T-cell (primary cell): ENCODE results near the gene GLP1R. TPM values are rescaled to one million over a fixed set of nuclear protein-coding genes. Genes with fewer than 3 reads are reported as not detected.
A peak's percentile ranks its signal among the peaks of the same experiment; 100 is the strongest.

Experiments
- ATAC-seq, 4 experiments: fragments of 200-7000 bp in 3 of 4; fragments of 150-1000 bp in 1 of 4; cut with Tn5 transposase; replicated peaks in 1 of 4; 1 replicate in 3 of 4; 2 replicates in 1 of 4; pipeline ENCODE4 v1.10.0; 2021; ENCODE audit warnings: moderate library complexity in 3 of 4, mild to moderate bottlenecking in 2 of 4, moderate number of reproducible peaks in 1 of 4
- CTCF ChIA-PET, 2 donors: fragments of 300-600 bp; sonication (Branson Sonifier 250); formaldehyde crosslinking; loops; one replicate each; lab custom pipeline; 2022; ENCODE audit warnings: antibody characterized with exemption in 2 of 2; lab: Charles Lee
- POLR2A ChIA-PET, 2 donors: fragments of 300-600 bp; sonication (Branson Sonifier 250); formaldehyde crosslinking; loops; one replicate each; lab custom pipeline; 2022; ENCODE audit warnings: antibody characterized with exemption in 2 of 2; lab: Charles Lee
- DNase-seq, 35 experiments: peaks; one replicate each; pipeline versions ENCODE4 v3.0.0 to v3.0.0-alpha.2; 2013 to 2023
- H3K27ac ChIP-seq: one replicate; pipeline ENCODE4 v1.5.1; 2013; ENCODE audit warnings: low read length
- H3K27me3 ChIP-seq, 2 experiments: replicated peaks in 1 of 2; 1 replicate in 1 of 2; 2 replicates in 1 of 2; pipeline versions ENCODE4 v1.6.1 to v1.7.0; 2013; ENCODE audit warnings: low read length in 1 of 2, mixed read lengths in 1 of 2; ENCODE audit not compliant: control insufficient read depth in 2 of 2, insufficient read depth in 2 of 2; ENCODE audit errors: extremely low read depth in 1 of 2
- H3K36me3 ChIP-seq, 2 donors: 1 replicate in 1 of 2; 2 replicates in 1 of 2; pipeline versions ENCODE4 v1.6.1 to v1.7.0; 2013; ENCODE audit warnings: low read length in 1 of 2; ENCODE audit not compliant: control insufficient read depth in 2 of 2, insufficient read depth in 1 of 2; ENCODE audit errors: extremely low read depth in 1 of 2
- H3K4me1 ChIP-seq, 2 experiments: 1 replicate in 1 of 2; 2 replicates in 1 of 2; pipeline versions ENCODE4 v1.6.1 to v1.7.0; 2013; ENCODE audit warnings: low read length in 2 of 2, mixed read lengths in 1 of 2; ENCODE audit not compliant: insufficient read depth in 2 of 2, control insufficient read depth in 1 of 2; ENCODE audit errors: extremely low read depth in 1 of 2
- H3K4me3 ChIP-seq, 2 donors: 1 replicate in 1 of 2; 2 replicates in 1 of 2; pipeline versions ENCODE4 v1.5.1 to v1.7.0; 2013; ENCODE audit warnings: mild to moderate bottlenecking in 2 of 2, low read length in 1 of 2, moderate library complexity in 1 of 2; ENCODE audit not compliant: control insufficient read depth in 1 of 2; ENCODE audit errors: extremely low read depth in 1 of 2
- H3K9me3 ChIP-seq: 2 replicates; pipeline ENCODE4 v1.7.0; 2013
- H3K27ac Mint-ChIP-seq, 2 donors: one replicate each; pipeline ENCODE4 v1.8.0; 2020 to 2021; ENCODE audit warnings: mild to moderate bottlenecking in 2 of 2, mixed read lengths in 2 of 2
- H3K27me3 Mint-ChIP-seq, 2 donors: one replicate each; pipeline ENCODE4 v1.8.0; 2021 to 2022; ENCODE audit warnings: mixed read lengths in 2 of 2
- H3K36me3 Mint-ChIP-seq: one replicate; pipeline ENCODE4 v1.8.0; 2021; ENCODE audit warnings: mixed read lengths
- H3K4me1 Mint-ChIP-seq, 3 donors: one replicate each; pipeline ENCODE4 v1.8.0; 2020 to 2022; ENCODE audit warnings: mixed read lengths in 3 of 3, mild to moderate bottlenecking in 1 of 3
- H3K4me3 Mint-ChIP-seq, 3 donors: one replicate each; pipeline ENCODE4 v1.8.0; 2020 to 2022; ENCODE audit warnings: mild to moderate bottlenecking in 3 of 3, mixed read lengths in 3 of 3, moderate library complexity in 3 of 3
- H3K9me3 Mint-ChIP-seq, 3 donors: one replicate each; pipeline ENCODE4 v1.8.0; 2020 to 2022; ENCODE audit warnings: mixed read lengths in 3 of 3
- WGBS: methylation state at CpG from one replicate; pipeline ENCODE4 v1.1.5; 2013; ENCODE audit warnings: missing lambda C conversion rate; ENCODE audit not compliant: insufficient coverage; 5-methylcytosine and 5-hydroxymethylcytosine counted together
- total RNA-seq, 35 experiments: library from RNA in 6 of 35; stranded (reverse) in 6 of 35; fragments of 120-200 nt in 1 of 35; gene quantifications; one replicate each; pipeline versions ENCODE4 v1.2.1 to v1.2.4 and lab custom pipeline; 2013 to 2026

GLP1R gene
- total RNA-seq, 5 donors from 2014 or later (not counting 1 experiment from before 2014, with no cell fraction given): 0.07 TPM; not detected in 4

DNA sequence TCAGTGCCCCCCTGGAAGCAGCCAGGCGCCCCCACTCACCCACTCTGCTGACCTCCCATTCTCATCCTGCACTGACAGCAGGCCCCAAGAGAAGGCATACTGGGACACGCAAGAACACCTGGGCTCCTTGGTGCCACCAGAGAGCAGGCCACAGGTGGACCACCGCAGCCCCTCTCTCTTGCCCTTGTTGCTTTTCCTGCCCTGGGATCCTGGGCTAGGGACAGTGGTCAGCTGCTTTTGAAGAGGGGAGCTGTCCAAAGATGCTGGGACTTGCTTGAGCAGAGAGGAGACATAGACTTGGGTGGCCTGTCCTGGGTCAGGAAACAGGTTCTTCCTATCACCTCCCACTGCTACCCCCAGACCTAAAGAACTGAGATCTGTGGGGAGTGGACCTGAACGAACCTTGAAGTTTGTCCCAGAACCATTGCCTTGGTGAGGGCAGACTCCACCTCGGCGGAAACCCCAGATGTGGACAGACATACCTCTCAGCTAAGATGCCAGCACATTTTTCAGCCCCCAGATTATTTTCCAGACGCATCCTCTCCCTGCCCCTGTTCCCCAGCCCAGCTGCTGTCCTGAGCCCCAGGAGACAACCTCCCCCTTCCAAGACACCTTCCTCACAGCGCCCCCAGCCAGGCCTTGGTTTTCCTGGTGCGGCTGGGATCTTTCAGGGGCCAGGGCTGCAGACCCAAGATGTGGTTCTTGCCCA lies 1.1 kb downstream of the GLP1R start:
- Histone ChIP-seq H3K27me3 (peaks cover 6 to 66% of the 10 kb centered on the region in 2 experiments), H3K4me1 (peaks cover 0 to 16% of the 10 kb centered on the region in 2 experiments), H3K27ac (no peak overlapping the region), H3K4me3 (no peak overlapping the region), H3K36me3 (no peaks in the 10 kb centered on the region), H3K9me3 (no peaks in the 10 kb centered on the region)
- DNase-seq: no peak
- H3K27ac Mint-ChIP-seq: no peak overlapping the region
- peaks cover 20 to 36% (median 25%) of the 10 kb centered on the region in 3 donors for H3K4me1 Mint-ChIP-seq
- H3K9me3 Mint-ChIP-seq: no peaks in the 10 kb centered on the region
- ChIA-PET POLR2A (no interaction called here), CTCF (no interaction called here)
- H3K27me3 Mint-ChIP-seq: peaks cover 33 to 48% of the 10 kb centered on the region in 2 donors
- no peak for ATAC-seq
- H3K4me3 Mint-ChIP-seq: peak overlapping the region in 2 of 3 donors; percentile 13 to 82
- no peaks in the 10 kb centered on the region for H3K36me3 Mint-ChIP-seq
- 91% methylated on average over 4 of the region's 9 CpGs for WGBS

DNA sequence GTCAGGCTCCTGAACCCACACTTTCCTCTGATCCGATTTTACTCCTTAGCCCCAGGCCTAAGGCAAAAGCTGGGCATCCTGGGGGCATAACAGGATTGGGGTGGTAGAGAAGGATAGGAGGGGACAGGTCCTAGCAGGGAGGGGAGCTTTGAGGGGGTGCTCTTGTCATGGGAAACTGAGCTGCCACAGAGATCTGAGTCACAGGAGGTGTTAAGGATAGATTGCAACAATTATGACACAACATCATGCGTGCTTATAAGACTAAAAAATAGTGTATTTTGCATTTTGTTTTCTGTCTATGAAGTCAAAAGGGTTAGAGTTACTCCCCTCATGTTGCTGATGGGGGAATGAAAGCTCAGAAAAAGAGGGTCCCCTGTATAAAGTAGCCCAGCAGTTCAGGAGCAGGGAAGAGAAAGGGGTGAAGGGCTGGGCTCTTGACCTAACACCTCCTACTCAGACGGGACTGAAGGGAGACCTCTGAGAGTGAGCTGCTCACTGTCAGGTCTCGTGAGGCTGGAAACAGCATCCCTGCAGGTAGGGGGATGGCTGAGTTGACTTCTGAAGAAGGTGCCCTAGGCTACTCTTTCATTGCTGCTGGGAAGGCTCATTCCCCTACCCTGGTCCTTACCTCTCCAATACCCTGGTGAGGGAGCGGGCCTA lies 2.0 kb downstream of the GLP1R start:
- DNase-seq (no peak), ATAC-seq (no peak)
- POLR2A ChIA-PET: no interaction called here
- H3K27me3 ChIP-seq: peaks cover 6 to 63% of the 10 kb centered on the region in 2 experiments
- CTCF ChIA-PET: no interaction called here
- no peaks in the 10 kb centered on the region for H3K36me3 Mint-ChIP-seq
- H3K9me3 ChIP-seq: no peaks in the 10 kb centered on the region
- H3K27me3 Mint-ChIP-seq: peaks cover 33 to 48% of the 10 kb centered on the region in 2 donors
- peaks cover 0 to 16% of the 10 kb centered on the region in 2 experiments for H3K4me1 ChIP-seq
- H3K9me3 Mint-ChIP-seq: no peaks in the 10 kb centered on the region
- H3K27ac ChIP-seq: no peak overlapping the region
- peaks cover 20 to 36% (median 25%) of the 10 kb centered on the region in 3 donors for H3K4me1 Mint-ChIP-seq
- peak overlapping the region in 1 of 3 donors; percentile 82 for H3K4me3 Mint-ChIP-seq
- no CpG with 5 or more reads among the region's 5 CpGs for WGBS
- no peak overlapping the region for H3K4me3 ChIP-seq
- H3K27ac Mint-ChIP-seq: no peak overlapping the region
- no peaks in the 10 kb centered on the region for H3K36me3 ChIP-seq

DNA sequence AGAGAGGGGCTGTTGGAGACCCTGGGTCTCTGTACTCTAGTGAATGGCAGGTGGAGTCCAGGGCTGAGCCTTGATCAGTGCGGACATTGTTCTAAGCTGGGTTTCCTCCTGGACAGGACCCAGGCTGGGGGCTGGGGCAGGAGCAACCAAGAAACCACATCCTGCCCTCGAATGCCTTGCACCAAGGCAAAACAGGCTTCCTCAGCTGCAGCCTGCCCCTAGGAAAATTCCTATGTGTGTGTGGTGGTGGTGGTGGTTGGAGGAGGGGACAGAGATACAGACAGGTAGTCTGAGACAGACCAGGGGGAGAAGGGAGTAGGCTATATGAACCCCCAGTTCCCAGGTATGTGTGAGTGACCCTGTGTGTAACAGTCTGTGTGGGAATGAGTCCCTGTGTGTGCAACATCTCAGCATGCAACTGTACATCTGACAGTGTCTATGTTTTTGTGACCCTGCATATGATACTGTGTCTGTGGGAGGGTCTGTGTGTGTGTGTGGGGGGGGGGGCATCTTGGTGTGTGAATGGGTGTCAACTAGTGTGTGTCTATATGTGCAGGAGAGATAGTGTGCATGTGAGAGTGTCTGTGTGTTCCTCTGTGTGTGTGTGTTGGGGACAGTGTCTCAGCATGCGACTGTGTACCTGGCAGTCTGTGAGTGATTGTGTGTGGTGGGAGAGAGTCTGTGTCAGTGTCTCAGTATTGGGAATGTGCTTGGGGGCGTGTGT lies 3.0 kb downstream of the GLP1R start:
- Mint-ChIP-seq H3K36me3 (no peaks in the 10 kb centered on the region), H3K4me1 (peaks cover 20 to 36% (median 25%) of the 10 kb centered on the region in 3 donors), H3K4me3 (no peak overlapping the region), H3K9me3 (no peaks in the 10 kb centered on the region), H3K27me3 (peaks cover 32 to 48% of the 10 kb centered on the region in 2 donors), H3K27ac (no peak overlapping the region)
- DNase-seq: no peak
- CTCF ChIA-PET: no interaction called here
- H3K4me1 ChIP-seq: peaks cover 0 to 16% of the 10 kb centered on the region in 2 experiments
- POLR2A ChIA-PET: interaction anchor here in 1 of 2 donors (0.6 kb wide), 1 partner anchor 19 kb away, joined by 6 read pairs; no protein-coding TSS in a partner anchor
- no peaks in the 10 kb centered on the region for H3K36me3 ChIP-seq
- peaks cover 6 to 60% of the 10 kb centered on the region in 2 experiments for H3K27me3 ChIP-seq
- no peaks in the 10 kb centered on the region for H3K9me3 ChIP-seq
- no peak overlapping the region for H3K4me3 ChIP-seq
- whole genome bisulfite sequencing: 62% methylated on average over 3 of the region's 4 CpGs
- ATAC-seq: no peak
- no peak overlapping the region for H3K27ac ChIP-seq

DNA sequence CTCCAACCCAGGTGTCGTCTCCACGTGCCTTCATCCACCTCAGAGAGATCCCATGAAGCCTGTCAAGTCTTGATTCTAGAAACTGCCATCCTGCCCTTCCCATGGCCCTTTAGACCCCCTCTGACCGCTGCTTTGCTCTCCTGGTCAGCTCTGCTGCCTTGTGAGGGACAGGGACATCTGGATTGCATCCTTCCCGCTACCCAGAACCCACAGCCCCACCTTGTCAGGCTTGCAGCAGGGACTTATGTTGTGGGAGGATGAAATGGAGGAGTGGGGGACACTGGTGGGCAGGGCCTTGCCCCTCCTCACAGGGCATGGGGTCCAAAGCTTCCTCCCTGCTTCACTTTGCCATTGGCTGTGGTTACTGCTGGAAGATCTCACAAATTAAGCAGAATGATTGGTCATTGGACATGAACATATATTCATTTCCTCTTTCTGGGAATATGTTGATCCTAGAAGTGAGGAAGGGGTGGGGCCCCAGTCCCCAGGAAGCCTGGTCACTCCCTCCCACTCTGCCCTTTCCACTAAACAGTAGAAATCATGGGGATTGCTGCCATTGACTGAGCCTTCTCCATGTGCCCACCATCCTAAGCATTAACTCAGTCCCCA lies 4.5 kb downstream of the GLP1R start:
- peaks cover 2 to 58% of the 10 kb centered on the region in 2 experiments for H3K27me3 ChIP-seq
- H3K4me1 ChIP-seq: peaks cover 0 to 16% of the 10 kb centered on the region in 2 experiments
- peaks cover 17 to 32% (median 25%) of the 10 kb centered on the region in 3 donors for H3K4me1 Mint-ChIP-seq
- DNase-seq: no peak
- ChIA-PET POLR2A (no interaction called here), CTCF (no interaction called here)
- H3K36me3 Mint-ChIP-seq: no peaks in the 10 kb centered on the region
- ATAC-seq: no peak
- no peaks in the 10 kb centered on the region for H3K9me3 Mint-ChIP-seq
- H3K4me3 ChIP-seq: no peak overlapping the region
- H3K27me3 Mint-ChIP-seq: peaks cover 20 to 33% of the 10 kb centered on the region in 2 donors
- no peak overlapping the region for H3K27ac Mint-ChIP-seq
- H3K9me3 ChIP-seq: no peaks in the 10 kb centered on the region
- WGBS: 76% methylated on average over 2 of the region's 4 CpGs
- no peak overlapping the region for H3K4me3 Mint-ChIP-seq
- no peak overlapping the region for H3K27ac ChIP-seq
- no peaks in the 10 kb centered on the region for H3K36me3 ChIP-seq

DNA sequence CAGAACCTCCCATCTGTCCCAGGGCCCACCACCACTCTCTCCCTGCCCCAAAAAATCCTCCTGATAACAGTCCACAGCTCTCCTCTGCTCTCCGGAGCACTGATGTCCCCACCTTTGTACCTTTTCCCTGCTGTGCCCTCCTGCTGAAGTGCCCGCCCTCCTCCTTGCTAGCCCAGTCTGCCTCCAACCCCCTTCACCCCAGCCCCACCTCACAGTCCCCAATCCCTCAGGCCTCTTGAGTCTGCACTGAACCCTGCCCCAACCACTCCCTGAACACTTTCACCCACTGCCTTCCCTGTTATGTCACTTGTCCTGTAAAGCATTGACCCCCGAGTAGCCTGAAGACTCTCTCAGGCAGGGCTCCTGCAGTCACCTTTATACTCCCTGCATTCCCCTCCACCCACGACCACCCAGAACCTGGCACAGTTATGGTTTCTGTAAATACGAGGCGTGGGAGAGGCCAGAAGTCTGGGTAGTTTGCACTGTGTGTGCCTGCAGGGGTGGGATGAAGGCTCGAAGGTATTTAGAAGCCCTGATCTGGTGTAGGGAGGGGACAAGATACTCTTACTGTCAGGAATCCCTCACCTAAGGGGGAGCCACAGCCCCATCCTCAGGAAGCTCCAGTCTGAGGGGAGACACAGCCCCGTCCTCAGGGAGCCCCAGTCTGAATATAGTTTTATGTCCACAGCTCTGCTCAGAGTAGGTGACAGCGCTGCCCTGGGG lies 5.4 kb downstream of the GLP1R start:
- ATAC-seq (no peak), DNase-seq (no peak)
- Mint-ChIP-seq H3K36me3 (no peaks in the 10 kb centered on the region), H3K27ac (no peak overlapping the region), H3K9me3 (no peaks in the 10 kb centered on the region), H3K4me1 (peaks cover 16 to 32% (median 25%) of the 10 kb centered on the region in 3 donors), H3K4me3 (no peak overlapping the region), H3K27me3 (peaks cover 20 to 35% of the 10 kb centered on the region in 2 donors)
- no peaks in the 10 kb centered on the region for H3K9me3 ChIP-seq
- peaks cover 2 to 58% of the 10 kb centered on the region in 2 experiments for H3K27me3 ChIP-seq
- no peak overlapping the region for H3K27ac ChIP-seq
- WGBS: 77% methylated on average over 4 of the region's 9 CpGs
- H3K36me3 ChIP-seq: no peaks in the 10 kb centered on the region
- H3K4me3 ChIP-seq: no peak overlapping the region
- POLR2A ChIA-PET: no interaction called here
- H3K4me1 ChIP-seq: peaks cover 0 to 13% of the 10 kb centered on the region in 2 experiments
- CTCF ChIA-PET: no interaction called here
